Adrenal gland (tissue), 5 donors: ENCODE measurements around the gene CRK.

Source experiments
- CTCF ChIP-seq, 6 experiments: fragments of 450-650 bp in 4 of 6; fragments of 200-600 bp in 2 of 6; sonication (generic) in 1 of 6; IDR thresholded peaks; 1 replicate in 5 of 6; 2 replicates in 1 of 6; pipeline versions ENCODE4 v1.5.1 to v1.8.0; 2016 to 2021; ENCODE audit warnings: antibody characterized with exemption in 6 of 6, mild to moderate bottlenecking in 2 of 6, moderate library complexity in 1 of 6
- POLR2A ChIP-seq, 2 donors: fragments of 450-650 bp; IDR thresholded peaks; one replicate each; pipeline ENCODE4 v1.6.1; 2017; ENCODE audit warnings: antibody characterized with exemption in 2 of 2, mild to moderate bottlenecking in 2 of 2, moderate library complexity in 1 of 2
- donor health status: DM: no; HTN: no; CAD: no.

- no peak for TF ChIP-seq POLR2A (IDR thresholded peaks at IDR 0.05)
- TF ChIP-seq CTCF (IDR thresholded peaks at IDR 0.05): no peak
Observed at GRCh38 chr17:1447052-1447451, 9.0 kb downstream of the CRK start.
